ENCODE measurements around the gene KNDC1. TPM values are rescaled to one million over a fixed set of nuclear protein-coding genes. Genes with fewer than 3 reads are reported as not detected.
"Not testable (repeated sequence)": the region's sequence is repeated elsewhere in the genome, so short reads cannot be mapped to it uniquely, and the experiment has no call there.

The KNDC1 gene
- total RNA-seq, 4 donors from 2014 or later = 0.27 to 1.7 TPM; not detected in 2

DNA sequence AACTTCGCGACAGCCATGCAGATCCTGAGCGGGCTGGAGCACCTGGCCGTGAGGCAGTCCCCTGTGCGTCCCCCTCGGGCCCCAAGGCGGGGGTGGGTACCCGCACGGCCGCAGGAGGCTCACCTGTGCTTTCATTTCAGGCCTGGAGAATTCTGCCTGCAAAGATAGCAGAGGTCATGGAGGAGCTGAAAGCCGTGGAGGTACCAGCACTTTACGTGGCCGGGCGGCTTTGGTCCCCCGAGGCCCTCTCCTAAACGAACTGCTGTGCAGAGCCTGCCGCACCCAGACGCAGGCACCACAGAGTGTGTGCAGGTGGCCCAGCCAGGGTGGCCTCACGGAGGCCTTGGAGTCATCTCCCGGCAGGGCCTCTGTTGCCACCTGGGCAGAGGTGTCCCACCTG is 58.9 kb downstream of the KNDC1 start:
- no peak overlapping the region for H3K27ac ChIP-seq
- no peak for DNase-seq
- no peaks in the 10 kb centered on the region for H3K36me3 ChIP-seq
- H3K4me3 ChIP-seq = no peak overlapping the region
- H3K4me1 ChIP-seq = no peaks in the 10 kb centered on the region
- TF ChIP-seq, protein P1, sequence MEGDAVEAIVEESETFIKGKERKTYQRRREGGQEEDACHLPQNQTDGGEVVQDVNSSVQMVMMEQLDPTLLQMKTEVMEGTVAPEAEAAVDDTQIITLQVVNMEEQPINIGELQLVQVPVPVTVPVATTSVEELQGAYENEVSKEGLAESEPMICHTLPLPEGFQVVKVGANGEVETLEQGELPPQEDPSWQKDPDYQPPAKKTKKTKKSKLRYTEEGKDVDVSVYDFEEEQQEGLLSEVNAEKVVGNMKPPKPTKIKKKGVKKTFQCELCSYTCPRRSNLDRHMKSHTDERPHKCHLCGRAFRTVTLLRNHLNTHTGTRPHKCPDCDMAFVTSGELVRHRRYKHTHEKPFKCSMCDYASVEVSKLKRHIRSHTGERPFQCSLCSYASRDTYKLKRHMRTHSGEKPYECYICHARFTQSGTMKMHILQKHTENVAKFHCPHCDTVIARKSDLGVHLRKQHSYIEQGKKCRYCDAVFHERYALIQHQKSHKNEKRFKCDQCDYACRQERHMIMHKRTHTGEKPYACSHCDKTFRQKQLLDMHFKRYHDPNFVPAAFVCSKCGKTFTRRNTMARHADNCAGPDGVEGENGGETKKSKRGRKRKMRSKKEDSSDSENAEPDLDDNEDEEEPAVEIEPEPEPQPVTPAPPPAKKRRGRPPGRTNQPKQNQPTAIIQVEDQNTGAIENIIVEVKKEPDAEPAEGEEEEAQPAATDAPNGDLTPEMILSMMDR (IDR thresholded peaks at IDR 0.05) = no peak
- TF ChIP-seq POLR2A (IDR thresholded peaks at IDR 0.05) = no peak
- H3K27me3 ChIP-seq = no peaks in the 10 kb centered on the region
- H3K9me3 ChIP-seq = no peaks in the 10 kb centered on the region

DNA sequence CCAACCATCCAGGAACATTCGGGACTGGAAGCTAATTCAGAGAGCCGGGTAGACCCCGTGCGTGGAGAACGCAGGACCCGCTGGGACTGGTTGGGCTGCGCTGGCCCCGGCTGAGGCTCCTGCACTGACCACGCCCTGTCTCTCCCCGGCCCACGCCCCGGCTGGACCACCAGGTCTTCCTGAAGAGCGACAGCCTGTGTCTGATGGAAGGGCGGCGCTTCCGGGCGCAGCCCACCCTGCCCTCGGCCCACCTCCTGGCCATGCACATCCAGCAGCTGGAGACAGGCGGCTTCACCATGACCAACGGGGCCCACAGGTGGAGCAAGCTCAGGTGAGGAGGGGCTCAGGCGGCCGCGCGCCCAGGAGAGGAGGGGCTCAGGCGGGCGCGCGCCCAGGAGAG is 59.8 kb downstream of the KNDC1 start:
- Histone ChIP-seq H3K9me3 (no peaks in the 10 kb centered on the region), H3K36me3 (no peaks in the 10 kb centered on the region), H3K27ac (no peak overlapping the region), H3K4me1 (no peaks in the 10 kb centered on the region), H3K4me3 (no peak overlapping the region), H3K27me3 (no peaks in the 10 kb centered on the region)
- no peak for DNase-seq
- TF ChIP-seq, protein P1 (IDR thresholded peaks at IDR 0.05) = no peak
- no peak for TF ChIP-seq POLR2A (IDR thresholded peaks at IDR 0.05)

DNA sequence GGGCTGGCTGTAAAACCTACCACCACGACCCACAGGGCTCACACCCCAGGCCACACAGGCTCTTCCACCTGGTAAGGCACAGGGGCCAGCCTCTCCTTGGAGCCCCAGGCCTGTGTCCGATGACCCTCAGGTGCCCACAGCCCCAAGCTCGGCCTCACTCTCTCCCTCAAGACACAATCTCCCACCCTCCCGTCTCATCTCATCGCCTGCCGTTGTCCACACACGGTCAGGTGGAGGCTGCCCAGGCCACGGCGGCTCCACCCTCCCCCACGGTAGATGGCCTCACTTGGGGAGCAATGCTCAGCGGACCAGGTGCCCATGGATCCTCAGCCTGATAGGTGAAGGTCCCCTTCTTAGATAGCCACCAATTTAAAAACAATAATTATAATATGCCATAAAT is 61.3 kb downstream of the KNDC1 start:
- TF ChIP-seq, protein P1 (IDR thresholded peaks at IDR 0.05) = no peak
- no peak for TF ChIP-seq POLR2A (IDR thresholded peaks at IDR 0.05)
- H3K4me3 ChIP-seq = no peak overlapping the region
- no peaks in the 10 kb centered on the region for H3K4me1 ChIP-seq
- no peaks in the 10 kb centered on the region for H3K9me3 ChIP-seq
- H3K27ac ChIP-seq = no peak overlapping the region
- DNase-seq = no peak
- H3K27me3 ChIP-seq = no peaks in the 10 kb centered on the region
- no peaks in the 10 kb centered on the region for H3K36me3 ChIP-seq

DNA sequence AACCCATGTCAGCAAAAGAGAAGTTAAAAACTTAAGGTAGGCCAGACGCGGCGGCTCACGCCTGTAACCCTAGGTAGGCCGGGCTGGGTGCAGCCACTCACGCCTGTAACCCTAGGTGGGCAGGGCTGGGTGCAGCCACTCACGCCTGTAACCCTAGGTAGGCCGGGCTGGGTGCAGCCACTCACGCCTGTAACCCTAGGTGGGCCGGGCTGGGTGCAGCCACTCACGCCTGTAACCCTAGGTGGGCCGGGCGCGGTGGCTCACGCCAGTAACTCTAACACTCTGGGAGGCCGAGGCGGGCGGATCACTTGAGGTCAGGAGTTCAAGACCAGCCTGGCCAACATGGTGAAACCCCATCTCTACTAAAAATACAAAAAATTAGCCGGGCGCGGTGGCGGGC is 61.7 kb downstream of the KNDC1 start:
- H3K36me3 ChIP-seq, H3K9me3 ChIP-seq, H3K4me1 ChIP-seq, H3K4me3 ChIP-seq, DNase-seq, H3K27me3 ChIP-seq, H3K27ac ChIP-seq: not testable (repeated sequence)

DNA sequence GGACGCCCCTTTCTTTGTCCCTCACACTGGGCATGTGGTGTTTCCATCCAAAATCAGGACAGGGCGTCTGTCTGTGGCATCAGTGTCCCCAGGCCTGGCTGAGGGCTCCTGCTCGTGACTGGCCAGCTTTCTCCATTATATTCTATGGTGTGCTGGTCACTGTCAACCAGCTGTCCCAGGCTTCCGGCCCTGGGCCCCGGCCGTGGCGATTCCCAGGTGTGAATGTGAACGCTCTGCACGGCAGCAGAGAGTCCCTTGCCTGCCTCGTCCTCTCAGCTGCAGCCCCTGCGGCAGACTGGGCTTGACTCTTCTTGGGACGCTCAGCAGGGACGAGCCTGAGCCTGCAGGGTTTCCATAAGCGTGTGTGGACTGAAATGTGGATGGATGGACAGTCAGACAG is 64.1 kb downstream of the KNDC1 start:
- TF ChIP-seq, protein P1 (IDR thresholded peaks at IDR 0.05) = no peak
- no peak for TF ChIP-seq POLR2A (IDR thresholded peaks at IDR 0.05)
- no peak overlapping the region for H3K4me3 ChIP-seq
- H3K4me1 ChIP-seq = no peaks in the 10 kb centered on the region
- DNase-seq = no peak
- H3K36me3 ChIP-seq = no peaks in the 10 kb centered on the region
- H3K9me3 ChIP-seq = no peaks in the 10 kb centered on the region
- peaks cover 0 to 3% of the 10 kb centered on the region in 2 donors for H3K27me3 ChIP-seq
- H3K27ac ChIP-seq = no peak overlapping the region

DNA sequence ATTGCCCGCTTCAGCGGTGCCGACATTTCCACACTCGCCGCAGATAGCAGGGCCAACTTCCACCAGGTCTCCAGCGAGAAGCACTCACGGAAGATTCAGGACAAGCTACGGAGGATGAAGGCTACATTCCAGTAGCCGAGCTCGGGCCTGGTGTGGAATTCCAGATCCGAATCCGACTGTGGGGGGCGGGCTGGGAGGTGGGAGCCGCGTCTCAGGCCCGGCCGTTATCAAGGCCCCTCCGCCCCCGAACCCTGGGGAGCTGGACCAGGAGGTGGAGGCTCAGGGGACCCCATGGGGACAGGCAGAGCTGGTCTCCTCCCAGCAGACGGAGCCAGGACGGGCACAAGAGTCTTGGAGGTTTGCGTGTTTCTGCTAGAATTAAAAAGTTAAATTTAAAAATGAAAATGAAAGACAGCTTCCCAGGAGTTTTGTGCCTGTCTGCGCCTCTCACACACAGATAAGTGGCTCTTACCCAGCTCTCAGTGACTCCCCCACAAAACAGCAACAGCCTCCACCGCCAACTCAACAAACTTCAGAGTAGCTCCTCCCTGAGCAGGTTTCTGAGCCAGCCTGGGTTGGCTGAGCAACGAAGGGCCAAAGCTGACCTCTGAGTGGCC is 64.8 kb downstream of the KNDC1 start:
- Histone ChIP-seq H3K27ac (no peak overlapping the region), H3K36me3 (no peaks in the 10 kb centered on the region), H3K4me1 (peaks cover 0 to 2% (median 0%) of the 10 kb centered on the region in 4 donors), H3K4me3 (no peak overlapping the region), H3K9me3 (no peaks in the 10 kb centered on the region), H3K27me3 (peaks cover 0 to 10% of the 10 kb centered on the region in 2 donors)
- DNase-seq = no peak
- TF ChIP-seq, protein P1 (IDR thresholded peaks at IDR 0.05) = no peak
- no peak for TF ChIP-seq POLR2A (IDR thresholded peaks at IDR 0.05)

All from Peyer's patch (tissue), 4 donors.